C1 segment of cervical spinal cord (tissue), 14 donors: ENCODE measurements around the gene RIT2.

Experiments used
- DNase-seq, 14 donors: peaks; one replicate each; lab custom pipeline; 2025; lab: John Stamatoyannopoulos, UW

Gene RIT2

GRCh38 chr18:43115076-43115921, at the start of gene RIT2:
Gene RIT2 (minus strand): TSS chr18:43115685.
- DNase-seq = peak in 2 of 14 donors; percentile 44 to 93

- no peak for DNase-seq
These were observed 46.0 kb upstream of the RIT2 start for GRCh38 chr18:43161528-43161927.

DNA sequence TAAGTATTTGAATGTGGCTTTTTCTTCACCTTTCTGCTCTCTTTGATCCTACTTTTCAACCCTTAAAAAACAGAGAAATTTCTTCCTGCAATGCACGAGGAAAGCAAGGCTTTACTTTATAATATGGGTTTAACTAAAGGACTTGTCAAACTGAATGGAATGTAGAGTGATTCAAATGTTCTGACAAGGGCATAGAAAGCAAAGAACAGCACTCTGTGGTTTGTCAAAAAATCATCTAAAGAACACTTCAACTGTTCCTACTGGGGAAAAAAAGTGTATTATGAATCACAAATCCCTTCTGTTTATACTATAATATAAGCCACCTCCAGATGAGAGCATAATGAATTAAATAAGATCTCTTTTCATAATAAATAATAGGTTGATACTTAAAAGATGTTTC, 45.0 kb upstream of the RIT2 start:
- DNase-seq = no peak

DNA sequence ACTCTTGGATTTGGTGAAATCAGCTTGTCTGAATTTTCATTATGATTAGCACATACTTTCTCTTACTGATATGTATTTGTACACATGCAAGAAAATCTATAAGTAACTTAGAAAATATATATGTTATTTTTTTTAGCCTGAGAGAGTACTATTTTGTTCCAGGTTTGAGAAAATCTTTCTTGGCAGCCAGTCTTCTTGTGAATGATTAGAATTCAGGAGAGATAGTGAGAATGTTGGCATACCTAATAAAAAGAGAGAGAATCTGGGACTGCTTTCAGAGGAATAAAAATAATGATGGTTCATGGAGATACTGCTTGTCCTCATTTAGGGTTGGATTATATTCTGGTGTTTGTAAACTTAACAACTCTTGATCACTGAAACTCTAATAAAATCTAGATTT, 44.4 kb upstream of the RIT2 start:
- DNase-seq = no peak

- peak in 3 of 14 donors; percentile 1 to 25 (median 1) for DNase-seq
These were observed 43.7 kb upstream of the RIT2 start for GRCh38 chr18:43159086-43159770.

DNA sequence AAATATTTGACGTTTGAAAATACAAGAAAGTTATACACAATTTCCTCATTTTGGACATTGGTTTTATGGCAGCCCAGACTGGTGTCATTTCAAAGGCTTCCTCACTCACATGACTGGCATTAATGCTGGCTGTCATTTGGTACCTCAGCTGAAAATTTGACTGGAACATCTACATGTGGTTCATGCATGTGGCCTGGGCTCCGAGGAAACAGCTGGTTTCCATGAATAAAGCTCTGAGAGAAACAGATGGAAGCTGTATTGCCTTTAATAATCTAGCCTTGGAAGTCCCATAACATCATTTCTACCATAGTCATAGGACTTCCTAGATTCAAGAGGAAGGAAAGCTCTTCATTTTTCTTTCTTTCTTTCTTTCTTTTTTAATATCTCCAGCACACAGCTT, 42.9 kb upstream of the RIT2 start:
- no peak for DNase-seq

- no peak for DNase-seq
These were observed 40.4 kb upstream of the RIT2 start for GRCh38 chr18:43155842-43156241.

DNA sequence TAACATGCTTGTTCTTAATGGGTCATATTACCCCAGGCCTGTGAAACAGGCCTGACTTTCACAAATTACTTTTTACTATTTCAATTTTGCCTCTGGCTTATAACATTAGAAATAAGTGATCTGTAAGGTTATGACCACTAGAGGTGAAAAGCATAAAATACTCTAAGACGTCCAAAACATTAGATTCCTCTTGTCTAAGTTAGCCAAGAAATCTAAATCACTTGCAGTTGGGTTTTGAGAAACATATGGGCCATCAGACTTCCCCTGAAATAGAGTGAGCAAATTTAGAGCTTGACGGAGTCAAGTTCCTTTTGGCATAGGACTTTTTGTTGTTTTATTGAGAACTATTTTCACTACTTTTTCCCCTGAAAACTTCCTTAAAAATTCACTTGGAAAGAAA, 32.7 kb upstream of the RIT2 start:
- no peak for DNase-seq

GRCh38 chr18:43141208-43141607, 25.7 kb upstream of the RIT2 start:
- no peak for DNase-seq

DNA sequence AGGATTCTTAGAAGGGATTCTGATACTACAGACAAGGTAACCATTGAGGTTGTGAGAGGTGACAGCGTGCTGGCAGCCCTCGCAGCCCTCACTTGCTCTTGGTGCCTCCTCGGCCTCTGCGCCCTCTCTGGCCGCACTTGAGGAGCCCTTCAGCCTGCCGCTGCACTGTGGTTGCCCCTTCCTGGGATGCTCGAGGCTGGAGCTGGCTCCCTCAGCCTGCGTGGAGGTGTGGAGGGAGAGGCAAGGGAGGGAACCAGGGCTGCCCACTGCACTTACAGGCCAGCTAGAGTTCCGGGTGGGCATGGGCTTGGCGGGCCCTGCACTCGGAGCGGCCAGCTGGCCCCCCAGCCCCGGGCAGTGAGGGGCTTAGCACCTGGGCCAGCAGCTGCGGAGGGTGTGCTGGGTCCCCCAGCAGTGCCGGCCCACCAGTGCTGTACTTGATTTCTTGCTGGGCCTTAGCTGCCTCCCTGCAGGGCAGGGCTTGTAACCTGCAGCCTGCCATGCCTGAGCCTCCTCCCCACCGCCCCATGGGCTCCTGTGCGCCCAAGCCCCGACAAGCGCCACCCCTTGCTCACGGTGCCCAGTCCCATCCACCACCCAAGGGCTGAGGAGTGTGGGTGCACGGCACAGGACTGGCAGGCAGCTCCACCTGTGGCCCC, 23.9 kb upstream of the RIT2 start:
- no peak for DNase-seq

DNA sequence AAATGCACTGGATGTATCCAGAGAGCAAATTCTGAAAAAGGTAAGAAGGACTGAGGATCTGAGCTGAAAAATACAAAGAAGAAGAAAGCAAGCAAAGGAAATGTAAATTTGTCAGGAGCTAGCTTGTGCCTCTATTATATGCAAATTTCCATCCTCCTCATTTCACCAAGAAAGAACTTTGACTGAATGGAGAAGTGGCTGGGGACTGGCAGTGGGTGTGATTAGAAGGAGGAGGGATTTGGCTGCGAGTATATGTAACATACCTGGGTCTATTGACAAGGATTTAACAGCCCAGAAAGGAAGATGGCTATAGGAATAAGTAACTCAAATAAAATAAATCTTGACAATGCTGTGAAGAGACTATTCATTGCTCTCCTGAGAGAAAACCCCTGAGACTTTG, 19.4 kb upstream of the RIT2 start:
- no peak for DNase-seq

DNA sequence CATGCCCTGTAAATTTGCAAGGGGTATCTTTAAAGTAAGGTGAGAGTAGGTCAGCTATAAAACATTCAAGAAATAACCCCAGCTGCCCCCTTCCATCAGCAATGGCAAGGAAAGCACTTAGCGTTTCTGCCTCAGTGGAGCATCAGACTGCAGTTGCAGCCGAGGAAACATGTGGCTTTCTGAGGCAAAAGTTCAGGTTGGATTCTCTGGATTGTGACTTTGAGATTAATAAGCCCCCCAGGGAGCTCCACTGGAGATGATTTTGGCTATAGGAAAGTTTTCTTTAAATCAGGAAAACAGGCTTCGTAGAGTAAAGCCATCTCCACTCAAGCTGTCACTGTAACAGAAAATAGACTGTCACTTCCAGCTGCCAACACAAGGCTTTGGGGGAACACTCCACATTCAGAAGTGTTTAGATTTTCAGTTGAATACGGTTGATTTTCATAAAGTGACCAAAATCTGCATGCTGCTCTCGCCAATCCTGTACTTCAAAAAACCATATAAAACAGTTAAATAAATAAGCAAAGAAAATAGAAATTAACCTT, 15.3 kb upstream of the RIT2 start:
- no peak for DNase-seq

GRCh38 chr18:43129946-43130524, 14.6 kb upstream of the RIT2 start:
- DNase-seq = no peak

GRCh38 chr18:43125471-43125870, 10.0 kb upstream of the RIT2 start:
- peak in 1 of 14 donors; percentile 8 for DNase-seq

DNA sequence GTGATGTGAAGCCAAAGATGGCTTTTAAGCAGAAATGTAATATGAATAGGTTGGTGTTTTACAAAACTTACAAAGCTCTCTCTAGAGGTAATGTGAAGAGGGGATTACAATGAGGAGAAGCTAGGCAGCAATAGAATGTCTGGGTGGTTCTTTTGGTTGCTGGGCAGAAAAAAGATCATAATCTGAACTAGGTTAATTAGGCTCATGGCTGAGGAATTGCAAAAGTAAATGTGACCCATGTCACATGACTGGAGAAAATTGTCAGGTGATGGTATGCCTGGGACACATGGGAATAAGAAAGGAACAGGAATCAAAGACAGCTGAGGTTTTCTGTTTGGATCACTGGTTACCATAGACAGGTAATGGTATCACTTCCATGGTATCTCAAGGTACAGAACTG, 7.5 kb upstream of the RIT2 start:
- DNase-seq = no peak

DNA sequence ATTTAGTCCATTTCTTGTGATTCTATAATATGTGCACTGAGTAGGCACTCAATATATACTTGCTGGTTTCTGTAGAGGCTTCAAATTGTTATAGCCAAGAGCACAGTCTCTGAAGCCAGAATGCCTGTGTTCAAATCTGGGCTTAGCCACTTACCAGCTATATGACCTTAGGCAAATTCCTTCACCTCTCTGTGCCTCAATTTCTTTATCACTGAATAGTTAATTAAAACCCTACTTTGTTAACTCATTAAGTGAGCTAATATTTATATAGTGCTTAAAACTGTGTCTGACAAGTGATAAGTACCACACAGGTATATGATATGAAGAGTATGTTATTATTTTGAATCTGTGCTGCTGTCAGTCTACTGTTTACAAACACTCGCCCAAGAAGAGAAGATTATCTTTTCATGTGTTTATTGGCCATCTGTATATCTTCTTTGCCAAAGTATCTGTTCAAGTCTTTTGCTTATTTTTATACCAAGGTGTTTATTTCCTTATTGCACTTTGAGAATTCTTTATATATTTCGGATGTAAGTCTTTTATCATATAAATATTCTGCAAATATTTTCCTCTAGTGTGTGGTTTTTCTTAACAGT, 1.3 kb upstream of the RIT2 start:
- DNase-seq = peak in 1 of 14 donors; percentile 57

DNA sequence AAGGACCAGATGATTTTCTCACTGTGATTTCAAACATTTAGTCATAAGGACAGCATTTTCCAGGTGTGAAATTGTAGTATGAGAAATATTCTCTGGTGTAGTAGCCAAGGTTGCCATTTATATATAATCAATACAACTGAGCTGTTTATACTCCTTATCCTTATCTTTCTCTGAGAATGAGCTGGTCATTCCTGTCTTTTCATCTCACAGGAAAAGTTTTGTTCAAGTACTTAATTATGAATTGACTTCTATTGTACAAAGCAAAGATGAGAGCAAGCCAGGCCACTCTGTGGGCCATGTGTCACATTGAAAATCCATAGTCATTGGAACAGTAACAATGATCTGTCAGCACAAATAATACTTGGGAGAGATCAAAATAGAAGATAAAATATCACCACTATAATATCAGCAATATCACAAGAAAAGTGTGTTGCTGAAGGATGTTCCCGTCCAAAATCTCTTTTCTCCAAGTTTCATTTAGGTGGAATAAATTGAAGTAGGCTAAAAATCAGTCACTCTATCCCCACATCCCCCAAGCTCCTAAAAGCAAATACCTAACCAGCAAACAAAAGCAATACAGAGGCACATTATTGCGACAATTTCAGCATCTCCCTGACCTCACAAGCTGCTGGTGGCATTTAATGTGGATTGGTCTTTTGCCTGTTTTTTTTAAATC, 2.1 kb downstream of the RIT2 start:
- peak in 1 of 14 donors; percentile 69 for DNase-seq

DNA sequence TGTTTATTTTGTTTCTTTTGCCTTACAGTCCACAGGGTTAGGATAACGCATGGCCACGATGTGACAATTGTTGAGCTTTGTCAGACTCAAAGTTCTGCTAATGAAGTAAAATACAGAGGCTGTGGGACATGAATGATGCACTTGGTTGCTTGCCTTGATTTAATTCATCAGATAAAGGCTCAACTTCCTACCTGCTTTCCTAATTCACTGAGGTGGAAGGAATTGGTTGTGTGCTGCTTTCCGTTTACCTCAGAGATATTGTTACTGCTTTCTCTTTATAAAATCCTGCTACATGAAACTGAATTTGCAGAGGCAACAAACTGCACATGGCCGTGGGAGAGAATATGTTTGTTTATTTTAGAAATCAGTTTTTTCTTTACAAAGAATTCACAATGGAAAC, 6.6 kb downstream of the RIT2 start:
- DNase-seq = peak in 1 of 14 donors; percentile 15

GRCh38 chr18:43108469-43108868, 7.0 kb downstream of the RIT2 start:
- DNase-seq = no peak

GRCh38 chr18:43093646-43094045, 21.8 kb downstream of the RIT2 start:
- no peak for DNase-seq

DNA sequence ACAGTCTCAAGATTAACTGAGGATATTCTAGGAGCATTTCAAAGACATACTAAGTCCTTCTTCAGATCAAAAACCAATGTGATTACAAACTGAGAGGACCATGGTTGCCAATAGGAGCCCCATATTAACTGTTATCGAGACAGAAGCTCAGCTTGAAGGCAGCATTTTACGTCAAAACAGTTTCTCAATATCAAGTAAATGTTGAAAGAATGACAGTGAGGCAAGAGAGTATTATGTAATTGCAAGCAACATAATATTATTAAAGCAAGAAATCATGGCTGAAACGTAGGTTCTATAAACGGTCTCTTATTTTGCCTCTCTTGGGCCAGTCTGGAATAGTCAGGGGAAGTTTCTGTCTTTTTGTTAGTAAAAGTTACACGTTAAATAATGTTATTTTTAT, 22.9 kb downstream of the RIT2 start:
- no peak for DNase-seq
